GM10266 (cell line): ENCODE results near the gene CDON.

ENCODE experiments used
- DNase-seq: peaks from one replicate; pipeline ENCODE4 v3.0.0; 2012; ENCODE audit errors: extremely low spot score
- CTCF ChIP-seq: IDR thresholded peaks from 2 replicates; pipeline ENCODE4 v1.5.1; 2012; ENCODE audit warnings: mild to moderate bottlenecking, low read depth; ENCODE audit not compliant: control insufficient read depth, insufficient read depth; ENCODE audit errors: missing control alignments

Gene CDON

DNA sequence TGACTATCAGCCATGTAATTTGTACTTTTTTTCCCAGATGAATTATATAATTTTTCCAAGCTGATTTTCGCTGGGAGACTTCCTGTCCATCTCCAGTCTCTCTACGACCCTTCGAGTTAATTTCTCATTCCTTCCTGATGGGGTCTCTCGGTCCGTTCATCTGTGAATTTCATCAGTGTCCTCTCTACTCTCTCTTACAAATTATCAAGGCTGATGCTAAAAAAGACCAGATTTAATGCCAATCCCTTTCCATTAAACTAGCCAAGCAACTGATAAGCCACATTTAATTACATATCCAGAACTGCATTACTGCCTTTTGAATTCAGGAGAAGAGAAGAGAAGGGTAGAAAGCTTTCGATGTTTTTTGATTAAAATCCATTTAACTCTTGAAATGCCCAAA lies 91.0 kb downstream of the CDON start:
- no peak for TF ChIP-seq CTCF
- DNase-seq: no peak

DNA sequence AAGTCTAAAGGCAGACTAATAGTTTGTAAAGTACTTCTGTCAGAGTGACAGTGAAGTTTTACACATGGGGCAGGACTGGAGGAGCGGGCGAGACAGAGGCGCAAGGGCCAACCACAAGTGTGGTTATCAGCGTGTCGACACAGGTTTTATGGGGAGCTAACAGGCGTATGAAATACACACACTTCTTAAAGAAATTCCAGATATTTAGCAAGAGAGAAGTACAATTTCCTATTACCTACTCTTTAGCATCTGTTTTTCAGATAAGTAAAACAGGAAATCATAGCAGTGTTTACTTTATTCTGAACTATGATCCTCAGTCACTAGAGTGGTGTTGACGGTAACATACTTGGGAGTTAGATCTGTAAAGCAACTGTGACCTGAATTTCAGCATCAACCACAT lies 94.3 kb downstream of the CDON start:
- no peak for DNase-seq
- TF ChIP-seq CTCF: no peak

- no peak for TF ChIP-seq CTCF
- no peak for DNase-seq
Measured at GRCh38 chr11:125967515-125967914, 95.2 kb downstream of the CDON start.

DNA sequence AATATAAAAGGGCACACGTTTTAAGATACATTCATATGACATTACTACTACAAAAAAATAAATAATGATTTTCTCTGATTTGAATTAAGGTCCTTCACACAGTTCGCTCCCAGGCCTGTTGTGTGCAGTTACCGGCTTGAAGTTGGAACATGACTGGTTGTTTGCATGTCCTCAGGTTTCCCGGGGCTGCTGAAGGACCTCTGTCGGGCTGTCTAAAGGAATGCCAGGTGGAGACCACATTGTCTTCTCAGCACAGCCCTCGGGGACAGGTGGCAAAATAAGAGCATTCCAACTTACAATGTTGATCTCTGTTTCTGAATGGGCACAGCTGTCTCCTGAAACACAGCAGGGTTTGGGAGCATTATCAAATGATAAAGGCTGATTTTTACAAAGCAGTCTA lies 101.9 kb downstream of the CDON start:
- no peak for TF ChIP-seq CTCF
- DNase-seq: no peak

- no peak for TF ChIP-seq CTCF
- DNase-seq: no peak
Measured at GRCh38 chr11:125959931-125960330, 102.7 kb downstream of the CDON start.

GRCh38 chr11:125959511-125959910 lies 103.2 kb downstream of the CDON start:
- no peak for DNase-seq
- TF ChIP-seq CTCF: no peak

GRCh38 chr11:125958872-125959400 lies 103.7 kb downstream of the CDON start:
- DNase-seq: no peak
- TF ChIP-seq CTCF: no peak
